HepG2 (cell line): ENCODE results near the gene C6orf132. TPM values are rescaled to one million over a fixed set of nuclear protein-coding genes. Genes with fewer than 3 reads are reported as not detected.

ENCODE experiments used
- ATAC-seq: fragments of 200-7000 bp; cut with Tn5 transposase; 3 replicates; pipeline ENCODE4 v1.9.1; 2020; ENCODE audit warnings: mild to moderate bottlenecking, moderate library complexity
- BruUV-seq: library from RNA; stranded (reverse); fragments of 400-500 nt; replicated peaks from 2 replicates; lab custom pipeline; 2021; lab: Mats Ljungman, UMichigan
- CTCF ChIA-PET: fragments of 300-600 bp; formaldehyde crosslinking; extraction: SDS; loops from one replicate; lab custom pipeline; 2021; ENCODE audit warnings: low total read pairs, inconsistent platforms, low intra/inter-chr PET ratio; lab: Yijun Ruan, JAX
- POLR2A ChIA-PET: fragments of 350-600 bp; sonication (Branson Sonifier 250); formaldehyde crosslinking; loops from one replicate; lab custom pipeline; 2020; ENCODE audit warnings: antibody characterized with exemption, inconsistent platforms; lab: Yijun Ruan, JAX
- DNase-seq: peaks from one replicate; pipeline ENCODE4 v3.0.0-alpha.2; 2015; ENCODE audit warnings: low spot score
- FAIRE-seq: peaks from 3 replicates; lab custom pipeline; 2011; peaks lifted over from hg19 to GRCh38; lab: Jason Lieb, UNC
- H2AFZ ChIP-seq: one replicate; pipeline ENCODE4 v1.6.1; 2011; ENCODE audit warnings: low read length, inconsistent platforms
- H3K27ac ChIP-seq: fragments of 300-600 bp; 3 replicates; pipeline ENCODE4 v1.8.0; 2011; ENCODE audit warnings: mixed run types, mild to moderate bottlenecking, mixed read lengths, low read length, inconsistent platforms; ENCODE audit not compliant: insufficient read depth; ENCODE audit errors: extremely low read length
- H3K27me3 ChIP-seq, 2 experiments: fragments of 200-600 bp in 1 of 2; 2 replicates in 1 of 2; 3 replicates in 1 of 2; pipeline versions ENCODE4 v1.6.0 to v1.8.0; 2011; ENCODE audit warnings: low read length in 2 of 2, mild to moderate bottlenecking in 2 of 2, moderate library complexity in 2 of 2, inconsistent platforms in 1 of 2; ENCODE audit not compliant: insufficient read depth in 2 of 2, control insufficient read depth in 1 of 2
- H3K36me3 ChIP-seq, 2 experiments: fragments of 200-600 bp in 1 of 2; replicated peaks in 1 of 2; 2 replicates in 1 of 2; 3 replicates in 1 of 2; pipeline versions ENCODE4 v1.5.1 to v1.8.0; 2011; ENCODE audit warnings: low read length in 2 of 2, inconsistent platforms in 1 of 2; ENCODE audit not compliant: insufficient read depth in 2 of 2, control insufficient read depth in 1 of 2
- H3K4me1 ChIP-seq: 2 replicates; pipeline ENCODE4 v1.5.1; 2012; ENCODE audit warnings: low read length, inconsistent platforms; ENCODE audit not compliant: insufficient read depth
- H3K4me2 ChIP-seq: 2 replicates; pipeline ENCODE4 v1.6.0; 2011; ENCODE audit warnings: low read depth, low read length, inconsistent platforms
- H3K4me3 ChIP-seq, 3 experiments: fragments of 200-600 bp in 1 of 3; sonication (generic), shearing (Covaris generic) in 1 of 3; replicated peaks in 1 of 3; 2 replicates each; pipeline ENCODE4 v1.5.1; 2011 to 2016; ENCODE audit warnings: low read length in 3 of 3, inconsistent platforms in 2 of 3, low read depth in 2 of 3, mild to moderate bottlenecking in 2 of 3, control low read depth in 1 of 3, mixed read lengths in 1 of 3; ENCODE audit not compliant: insufficient read depth in 1 of 3
- H3K79me2 ChIP-seq: one replicate; pipeline ENCODE4 v1.6.1; 2011; ENCODE audit warnings: low read length, inconsistent platforms; ENCODE audit not compliant: insufficient read depth
- H3K9ac ChIP-seq: 2 replicates; pipeline ENCODE4 v1.6.0; 2011; ENCODE audit warnings: mild to moderate bottlenecking, low read depth, low read length, inconsistent platforms; ENCODE audit not compliant: insufficient read depth
- H3K9me3 ChIP-seq: 2 replicates; pipeline ENCODE4 v1.5.1; 2012; ENCODE audit warnings: mild to moderate bottlenecking, low read length
- H4K20me1 ChIP-seq: 2 replicates; pipeline ENCODE4 v1.6.0; 2011; ENCODE audit warnings: inconsistent platforms, mild to moderate bottlenecking, low read length, moderate library complexity; ENCODE audit not compliant: insufficient read depth
- IRX3 ChIP-seq: sonication (generic); formaldehyde crosslinking; IDR thresholded peaks from 2 replicates; pipeline ENCODE4 v1.8.1; 2023; ENCODE audit warnings: mild to moderate bottlenecking, low read depth, missing genetic modification reagents, borderline replicate concordance
- MATR3 ChIP-seq: sonication (generic); formaldehyde crosslinking; IDR thresholded peaks from 2 replicates; pipeline ENCODE4 v1.4.0; 2020; ENCODE audit warnings: missing genetic modification reagents
- WGBS: methylation state at CpG from one replicate; pipeline ENCODE4 v1.1.6; 2017; ENCODE audit warnings: low lambda C conversion rate; 5-methylcytosine and 5-hydroxymethylcytosine counted together
- in situ Hi-C: cut with HindIII; loops from 2 replicates; pipeline ENCODE4 v1.10.0; 2017; ENCODE audit warnings: low pct_unique_long_range_greater_than_20kb; ENCODE audit not compliant: extremely low pct_ligation_motif_present
- intact Hi-C: fragments of 100-400 bp; cut with micrococcal nuclease; formaldehyde crosslinking; loops from one replicate; pipeline ENCODE4 v1.10.0; 2022; ENCODE audit not compliant: unreplicated experiment
- polyA plus RNA-seq, 8 experiments: library from polyadenylated mRNA; depleted of rRNA in 3 of 8; stranded (reverse) in 7 of 8; unstranded in 1 of 8; fragments of >200 nt; fragmentation: Illumina TruSeq in 4 of 8; extraction: Trizol in 4 of 8; gene quantifications; 2 replicates each; pipeline versions ENCODE4 v1.2.1 to v1.2.3, GENCODE V29; 2011 to 2016; ENCODE audit warnings: low read depth in 4 of 8, missing spikeins in 1 of 8, mixed read lengths in 1 of 8; ENCODE audit not compliant: insufficient read depth in 1 of 8
- total RNA-seq, 5 experiments: library from RNA; depleted of rRNA; stranded (reverse); fragments of >200 nt; fragmentation: Illumina TruSeq; extraction: Trizol; gene quantifications; 2 replicates each; pipeline ENCODE4 v1.2.3, GENCODE V29; 2016; ENCODE audit warnings: low read depth in 1 of 5
- TF ChIP-seq, protein P1 (sequence below): sonication (generic); formaldehyde crosslinking; conservative IDR thresholded peaks from 2 replicates; pipeline ENCODE4 v1.4.0; 2020; ENCODE audit warnings: missing genetic modification reagents
- TF ChIP-seq, protein P2 (sequence below): sonication (generic); formaldehyde crosslinking; IDR thresholded peaks from 2 replicates; pipeline ENCODE4 v1.4.0; 2020; ENCODE audit warnings: missing genetic modification reagents
- TF ChIP-seq, protein P3 (sequence below): sonication (generic); formaldehyde crosslinking; IDR thresholded peaks from 2 replicates; pipeline ENCODE4 v1.9.0; 2021; ENCODE audit warnings: missing genetic modification reagents, mild to moderate bottlenecking, borderline replicate concordance

Gene C6orf132
- total and polyA plus RNA-seq, 2 of the 13 experiments (the other 11 are each of a cell fraction or from before 2014, with no cell fraction given): 0.78 to 3.0 TPM

DNA sequence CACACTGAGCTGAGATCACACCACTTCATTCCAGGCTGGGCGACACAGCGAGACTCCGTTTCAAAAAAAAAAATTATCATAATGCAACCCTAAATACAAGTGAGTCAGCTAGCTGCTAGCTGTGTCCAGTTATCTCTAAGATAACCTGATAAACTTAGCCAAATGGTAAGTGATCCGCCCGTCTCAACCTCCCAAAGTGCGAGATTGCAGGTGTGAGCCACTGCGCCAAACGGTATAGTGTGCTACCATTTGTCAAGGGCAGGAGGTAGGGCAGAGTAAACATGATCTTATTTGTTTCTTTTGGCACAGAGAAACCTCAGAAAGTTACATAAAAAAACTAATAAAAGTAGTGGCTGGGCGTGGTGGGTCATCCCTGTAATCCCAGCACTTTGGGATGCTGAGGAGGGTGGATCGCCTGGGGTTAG lies 4.7 kb upstream of the C6orf132 start:
- H3K4me3 ChIP-seq: no peak overlapping the region
- BruUV-seq: no TSS peak
- peaks cover 45% of the 10 kb centered on the region for H3K4me1 ChIP-seq
- ATAC-seq (no peak), DNase-seq (no peak), FAIRE-seq (no peak)
- H4K20me1 ChIP-seq: no peaks in the 10 kb centered on the region
- in situ Hi-C loops: no loop called here
- no peaks in the 10 kb centered on the region for H3K36me3 ChIP-seq
- no peak overlapping the region for H3K9ac ChIP-seq
- H3K79me2 ChIP-seq: no peaks in the 10 kb centered on the region
- POLR2A ChIA-PET: interaction anchor here (1.8 kb wide), 1 partner anchor 47 kb away, joined by 7 read pairs; no protein-coding TSS in a partner anchor
- CTCF ChIA-PET: no interaction called here
- H3K27ac ChIP-seq: no peak overlapping the region
- no peak overlapping the region for H3K4me2 ChIP-seq
- WGBS: 18% methylated on average over 10 of the region's 10 CpGs
- H3K27me3 ChIP-seq: peaks cover 2 to 14% of the 10 kb centered on the region in 2 experiments; a peak in 4 of 5 replicates
- no peak overlapping the region for H2AFZ ChIP-seq
- no peak for TF ChIP-seq IRX3 (CRISPR knock-in tag)
- TF ChIP-seq, protein P1, sequence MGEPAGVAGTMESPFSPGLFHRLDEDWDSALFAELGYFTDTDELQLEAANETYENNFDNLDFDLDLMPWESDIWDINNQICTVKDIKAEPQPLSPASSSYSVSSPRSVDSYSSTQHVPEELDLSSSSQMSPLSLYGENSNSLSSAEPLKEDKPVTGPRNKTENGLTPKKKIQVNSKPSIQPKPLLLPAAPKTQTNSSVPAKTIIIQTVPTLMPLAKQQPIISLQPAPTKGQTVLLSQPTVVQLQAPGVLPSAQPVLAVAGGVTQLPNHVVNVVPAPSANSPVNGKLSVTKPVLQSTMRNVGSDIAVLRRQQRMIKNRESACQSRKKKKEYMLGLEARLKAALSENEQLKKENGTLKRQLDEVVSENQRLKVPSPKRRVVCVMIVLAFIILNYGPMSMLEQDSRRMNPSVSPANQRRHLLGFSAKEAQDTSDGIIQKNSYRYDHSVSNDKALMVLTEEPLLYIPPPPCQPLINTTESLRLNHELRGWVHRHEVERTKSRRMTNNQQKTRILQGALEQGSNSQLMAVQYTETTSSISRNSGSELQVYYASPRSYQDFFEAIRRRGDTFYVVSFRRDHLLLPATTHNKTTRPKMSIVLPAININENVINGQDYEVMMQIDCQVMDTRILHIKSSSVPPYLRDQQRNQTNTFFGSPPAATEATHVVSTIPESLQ: no peak
- TF ChIP-seq, protein P2, sequence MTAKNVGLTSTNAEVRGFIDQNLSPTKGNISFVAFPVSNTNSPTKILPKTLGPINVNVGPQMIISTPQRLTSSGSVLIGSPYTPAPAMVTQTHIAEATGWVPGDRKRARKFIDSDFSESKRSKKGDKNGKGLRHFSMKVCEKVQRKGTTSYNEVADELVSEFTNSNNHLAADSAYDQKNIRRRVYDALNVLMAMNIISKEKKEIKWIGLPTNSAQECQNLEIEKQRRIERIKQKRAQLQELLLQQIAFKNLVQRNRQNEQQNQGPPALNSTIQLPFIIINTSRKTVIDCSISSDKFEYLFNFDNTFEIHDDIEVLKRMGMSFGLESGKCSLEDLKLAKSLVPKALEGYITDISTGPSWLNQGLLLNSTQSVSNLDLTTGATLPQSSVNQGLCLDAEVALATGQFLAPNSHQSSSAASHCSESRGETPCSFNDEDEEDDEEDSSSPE: no peak
- TF ChIP-seq, protein P3, sequence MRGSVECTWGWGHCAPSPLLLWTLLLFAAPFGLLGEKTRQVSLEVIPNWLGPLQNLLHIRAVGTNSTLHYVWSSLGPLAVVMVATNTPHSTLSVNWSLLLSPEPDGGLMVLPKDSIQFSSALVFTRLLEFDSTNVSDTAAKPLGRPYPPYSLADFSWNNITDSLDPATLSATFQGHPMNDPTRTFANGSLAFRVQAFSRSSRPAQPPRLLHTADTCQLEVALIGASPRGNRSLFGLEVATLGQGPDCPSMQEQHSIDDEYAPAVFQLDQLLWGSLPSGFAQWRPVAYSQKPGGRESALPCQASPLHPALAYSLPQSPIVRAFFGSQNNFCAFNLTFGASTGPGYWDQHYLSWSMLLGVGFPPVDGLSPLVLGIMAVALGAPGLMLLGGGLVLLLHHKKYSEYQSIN (CRISPR knock-in tag): no peak
- no peak for TF ChIP-seq MATR3
- no peaks in the 10 kb centered on the region for H3K9me3 ChIP-seq
- intact Hi-C loops: no loop called here
